ENCODE measurements around the gene FOXJ3. TPM values are rescaled to one million over a fixed set of nuclear protein-coding genes. Genes with fewer than 3 reads are reported as not detected.

FOXJ3 gene
- total RNA-seq, 1 donor from 2014 or later, result 59.9 TPM

GRCh38 chr1:42177541-42177981, 157.5 kb downstream of the FOXJ3 start:
- H3K36me3 ChIP-seq, result no peaks in the 10 kb centered on the region
- H3K27ac ChIP-seq, result no peak overlapping the region
- no peak overlapping the region for H3K4me3 ChIP-seq
- TF ChIP-seq POLR2AphosphoS5 (IDR thresholded peaks at IDR 0.05; ENCODE audit: insufficient read depth in 1 of 2, low read depth in 1 of 2), result no peak
- H3K9me3 ChIP-seq, result no peaks in the 10 kb centered on the region
- DNase-seq (ENCODE audit: extremely low spot score in 2 of 2), result no peak
- H3K27me3 ChIP-seq, result no peaks in the 10 kb centered on the region
- intact Hi-C loops (cut with DNase I), result loop anchor here (10.0 kb wide), 1 partner anchor 603 kb away; no protein-coding TSS in a partner anchor
- peaks cover 55% of the 10 kb centered on the region for H3K4me1 ChIP-seq

GRCh38 chr1:42176902-42177519, 158.0 kb downstream of the FOXJ3 start:
- peaks cover 61% of the 10 kb centered on the region for H3K4me1 ChIP-seq
- no peak for DNase-seq (ENCODE audit: extremely low spot score in 2 of 2)
- no peaks in the 10 kb centered on the region for H3K36me3 ChIP-seq
- TF ChIP-seq CTCF (IDR thresholded peaks at IDR 0.05), result peak; percentile 43 to 53 (median 46)
- TF ChIP-seq POLR2AphosphoS5 (IDR thresholded peaks at IDR 0.05; ENCODE audit: insufficient read depth in 1 of 2, low read depth in 1 of 2), result no peak
- TF ChIP-seq POLR2A (IDR thresholded peaks at IDR 0.05), result no peak
- H3K9me3 ChIP-seq, result no peaks in the 10 kb centered on the region
- intact Hi-C loops (cut with DNase I), result loop anchor here (10.0 kb wide), 1 partner anchor 602 kb away; no protein-coding TSS in a partner anchor
- H3K27ac ChIP-seq, result no peak overlapping the region
- H3K27me3 ChIP-seq, result no peaks in the 10 kb centered on the region
- H3K4me3 ChIP-seq, result no peak overlapping the region

DNA sequence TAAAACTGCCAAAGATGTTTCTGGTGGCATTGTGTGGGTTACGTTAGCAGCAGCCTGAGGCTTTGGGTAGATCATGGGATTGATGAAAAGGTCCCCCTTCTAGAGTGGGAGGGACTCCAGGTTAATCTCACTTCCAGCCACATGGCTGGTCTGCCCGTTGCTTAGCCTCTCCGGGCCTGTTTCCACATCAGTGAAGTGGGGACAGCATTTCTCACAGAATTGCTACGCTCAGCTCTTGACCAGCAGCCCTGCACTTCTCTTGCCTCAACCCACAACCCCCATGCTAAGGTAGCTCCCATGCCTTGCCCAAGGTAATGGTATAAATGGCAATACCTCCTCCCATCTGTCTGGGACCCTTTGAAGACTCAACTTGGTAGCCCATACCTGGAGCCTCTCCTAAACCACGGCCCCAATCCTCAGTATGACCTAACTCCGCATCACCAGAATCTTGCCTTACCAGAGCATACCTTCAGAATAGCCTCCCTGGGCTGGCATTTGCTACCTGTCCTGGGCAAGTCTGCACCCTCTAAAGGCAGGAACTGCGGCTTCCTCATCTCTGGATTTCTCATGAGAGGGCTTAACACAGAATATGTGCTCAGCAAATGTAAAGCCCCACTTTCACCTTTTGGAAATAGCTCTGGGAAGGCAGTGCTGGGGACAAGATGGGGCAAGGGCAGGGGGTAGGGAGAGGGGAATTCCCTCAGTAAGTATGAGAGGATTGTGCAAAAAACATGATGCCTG, 159.6 kb downstream of the FOXJ3 start:
- TF ChIP-seq POLR2A (IDR thresholded peaks at IDR 0.05) (no peak), CTCF (IDR thresholded peaks at IDR 0.05) (no peak), POLR2AphosphoS5 (IDR thresholded peaks at IDR 0.05; ENCODE audit: insufficient read depth in 1 of 2, low read depth in 1 of 2) (no peak)
- DNase-seq (ENCODE audit: extremely low spot score in 2 of 2), result no peak
- Histone ChIP-seq H3K36me3 (no peaks in the 10 kb centered on the region), H3K27me3 (no peaks in the 10 kb centered on the region), H3K4me1 (peaks cover 74% of the 10 kb centered on the region), H3K9me3 (no peaks in the 10 kb centered on the region), H3K4me3 (no peak overlapping the region), H3K27ac (no peak overlapping the region)
- intact Hi-C loops (cut with DNase I), result loop anchor here (10.0 kb wide), 1 partner anchor 601 kb away; no protein-coding TSS in a partner anchor

DNA sequence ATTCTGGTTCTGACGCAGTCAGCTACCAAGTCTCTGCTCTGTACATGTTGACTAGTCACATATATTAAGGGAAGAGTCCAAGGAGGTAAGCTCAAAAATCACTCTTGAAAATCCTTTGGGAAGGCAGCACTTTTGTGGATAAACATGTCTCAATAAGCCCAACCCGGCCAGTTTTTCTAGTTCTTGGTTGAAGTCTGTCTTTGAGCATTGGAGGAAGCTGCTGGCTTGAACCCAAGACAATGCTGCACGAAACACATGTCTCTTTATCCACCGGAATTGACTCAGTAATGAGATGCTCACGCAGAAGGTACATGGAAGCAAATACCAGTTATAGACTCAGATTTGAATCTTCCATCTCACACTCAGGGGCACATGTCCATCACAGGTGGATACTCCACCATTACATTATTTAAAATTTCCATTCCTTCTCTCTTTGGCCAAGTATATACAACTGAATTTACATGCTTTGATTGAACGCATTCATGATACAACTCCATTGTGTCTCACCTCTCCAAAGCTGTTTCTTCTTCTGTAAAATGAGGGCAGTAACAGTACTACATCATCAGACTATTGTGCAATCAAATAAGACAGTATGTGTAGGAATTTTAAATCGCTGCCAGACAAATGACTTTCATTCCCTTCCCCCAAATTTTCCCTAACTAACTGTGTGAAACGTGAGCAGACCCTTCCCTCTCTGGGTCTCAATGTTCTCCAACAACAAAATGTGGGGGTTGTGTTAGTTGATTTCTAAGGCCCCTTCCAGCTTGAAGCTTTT, 160.9 kb downstream of the FOXJ3 start:
- no peak for DNase-seq (ENCODE audit: extremely low spot score in 2 of 2)
- H3K27me3 ChIP-seq, result no peaks in the 10 kb centered on the region
- H3K27ac ChIP-seq, result no peak overlapping the region
- no peaks in the 10 kb centered on the region for H3K36me3 ChIP-seq
- intact Hi-C loops (cut with DNase I), result loop anchor here (10.0 kb wide), 1 partner anchor 599 kb away; no protein-coding TSS in a partner anchor
- no peak overlapping the region for H3K4me3 ChIP-seq
- no peak for TF ChIP-seq POLR2A (IDR thresholded peaks at IDR 0.05)
- TF ChIP-seq POLR2AphosphoS5 (IDR thresholded peaks at IDR 0.05; ENCODE audit: insufficient read depth in 1 of 2, low read depth in 1 of 2), result peak in 1 of 2 donors; percentile 57
- peaks cover 71% of the 10 kb centered on the region for H3K4me1 ChIP-seq
- no peaks in the 10 kb centered on the region for H3K9me3 ChIP-seq

DNA sequence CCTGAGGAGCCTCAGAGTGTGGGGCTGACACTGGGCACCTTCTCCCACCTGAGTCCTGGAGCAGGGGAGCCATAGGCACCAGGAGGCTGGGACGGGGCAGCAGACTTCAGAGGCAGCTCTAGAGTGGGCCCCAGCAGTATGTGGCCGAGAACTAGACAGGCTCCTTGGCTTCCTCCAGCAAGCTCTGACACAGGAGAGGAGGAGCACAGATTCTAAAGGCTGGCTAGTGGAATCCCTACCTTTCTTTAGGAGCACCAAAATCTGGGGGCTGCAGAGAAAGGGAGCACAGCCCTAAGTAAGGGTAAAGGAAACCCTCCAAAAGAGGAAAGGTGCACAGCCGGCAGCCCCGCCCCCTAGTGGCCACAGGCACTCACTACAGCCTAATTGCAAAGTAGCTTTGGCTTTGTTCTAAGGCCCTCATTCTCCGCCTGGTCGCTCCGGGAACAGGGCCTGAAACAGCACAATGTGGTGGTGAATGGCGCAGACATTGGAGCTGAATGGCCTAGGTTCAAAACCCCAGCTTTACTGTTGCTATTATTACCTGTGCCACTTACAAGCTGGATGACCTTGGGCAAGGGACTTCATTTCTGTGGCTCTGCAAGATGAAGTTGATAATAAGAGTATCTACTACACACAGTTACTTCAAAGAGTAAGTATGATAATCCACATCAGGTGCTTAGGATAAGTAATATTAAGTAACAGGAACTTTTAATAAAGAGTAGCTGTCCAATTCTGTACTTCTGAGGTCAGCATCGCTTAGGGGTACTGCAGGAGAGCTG, 161.7 kb downstream of the FOXJ3 start:
- Histone ChIP-seq H3K27me3 (no peaks in the 10 kb centered on the region), H3K4me3 (no peak overlapping the region), H3K9me3 (no peaks in the 10 kb centered on the region), H3K27ac (peak overlapping the region; percentile 17), H3K4me1 (peaks cover 63% of the 10 kb centered on the region), H3K36me3 (no peaks in the 10 kb centered on the region)
- TF ChIP-seq CTCF (IDR thresholded peaks at IDR 0.05) (peak; percentile 65 to 85 (median 80)), POLR2A (IDR thresholded peaks at IDR 0.05) (no peak)
- DNase-seq (ENCODE audit: extremely low spot score in 2 of 2), result no peak
- intact Hi-C loops (cut with DNase I), result loop anchor here (10.0 kb wide), 1 partner anchor 599 kb away; no protein-coding TSS in a partner anchor

All from vagina (tissue), 2 donors.